K562 (cell line): Measurements from ENCODE around the gene TNNT1. TPM values are rescaled to one million over a fixed set of nuclear protein-coding genes. Genes with fewer than 3 reads are reported as not detected.

Experiments
- CTCF ChIP-seq, 3 experiments: IDR thresholded peaks in 2 of 3; conservative IDR thresholded peaks in 1 of 3; 2 replicates each; pipeline ENCODE4 v1.5.1; 2011 to 2012; ENCODE audit warnings: low read length in 3 of 3, mild to moderate bottlenecking in 3 of 3, control low read depth in 2 of 3, improper control_type of control experiment in 1 of 3, inconsistent platforms in 1 of 3, low read depth in 1 of 3, mixed read lengths in 1 of 3, moderate library complexity in 1 of 3; ENCODE audit not compliant: insufficient read depth in 2 of 3
- EP400 ChIP-seq: fragments of 450-650 bp; IDR thresholded peaks from 2 replicates; pipeline ENCODE4 v1.6.1; 2017; ENCODE audit warnings: antibody characterized with exemption, mild to moderate bottlenecking, moderate library complexity
- GTF2E2 ChIP-seq: fragments of 200-800 bp; sonication (Bioruptor generic); IDR thresholded peaks from 2 replicates; pipeline ENCODE4 v1.6.1; 2016; ENCODE audit warnings: missing genetic modification characterization, missing compliant biosample characterization
- JUND ChIP-seq, 2 experiments: IDR thresholded peaks; 2 replicates in 1 of 2; 3 replicates in 1 of 2; pipeline ENCODE4 v1.6.1; 2011; ENCODE audit warnings: borderline replicate concordance in 2 of 2, low read depth in 2 of 2, low read length in 2 of 2, improper control_type of control experiment in 1 of 2, missing biosample characterization in 1 of 2, missing genetic modification characterization in 1 of 2, missing genetic modification reagents in 1 of 2
- KLF1 ChIP-seq: fragments of 450-650 bp; IDR thresholded peaks from 2 replicates; pipeline ENCODE4 v1.6.1; 2016; ENCODE audit warnings: missing genetic modification characterization, missing compliant biosample characterization
- MAFK ChIP-seq: IDR thresholded peaks from 2 replicates; pipeline ENCODE4 v1.6.1; 2011; ENCODE audit warnings: low read length, improper control_type of control experiment
- MTA1 ChIP-seq: fragments of 450-650 bp; IDR thresholded peaks from 2 replicates; pipeline ENCODE4 v1.6.1; 2017; ENCODE audit warnings: borderline replicate concordance
- MYNN ChIP-seq, 2 experiments: sonication (generic); formaldehyde crosslinking in 1 of 2; IDR thresholded peaks; 2 replicates each; pipeline versions ENCODE4 v1.5.0 to v1.6.1; 2016 to 2020; ENCODE audit warnings: antibody characterized with exemption in 1 of 2, missing genetic modification reagents in 1 of 2
- POLR2AphosphoS5 ChIP-seq: IDR thresholded peaks from 2 replicates; pipeline ENCODE4 v1.6.1; 2011; ENCODE audit warnings: mild to moderate bottlenecking, low read depth, low read length, moderate library complexity; ENCODE audit not compliant: control insufficient read depth, insufficient read depth
- RB1 ChIP-seq: fragments of 450-650 bp; IDR thresholded peaks from 2 replicates; pipeline ENCODE4 v1.6.1; 2017; ENCODE audit warnings: low read depth, mild to moderate bottlenecking
- SOX6 ChIP-seq: fragments of 450-650 bp; IDR thresholded peaks from 2 replicates; pipeline ENCODE4 v1.6.1; 2014; ENCODE audit warnings: mild to moderate bottlenecking
- ZMIZ1 ChIP-seq, 2 experiments: fragments of 150-350 bp in 1 of 2; IDR thresholded peaks; 2 replicates each; pipeline ENCODE4 v1.6.1; 2012 to 2016; ENCODE audit warnings: low read depth in 2 of 2, low read length in 2 of 2, mild to moderate bottlenecking in 1 of 2, moderate library complexity in 1 of 2
- ZNF263 ChIP-seq: sonication (generic); formaldehyde crosslinking; IDR thresholded peaks from 2 replicates; pipeline ENCODE4 v1.8.0; 2022; ENCODE audit warnings: mild to moderate bottlenecking, missing genetic modification reagents, borderline replicate concordance
- ZNF584 ChIP-seq: fragments of 200-800 bp; sonication (Bioruptor generic); IDR thresholded peaks from 2 replicates; pipeline ENCODE4 v1.6.1; 2016; ENCODE audit warnings: low read depth, mild to moderate bottlenecking, missing genetic modification characterization, missing compliant biosample characterization
- ZNF609 ChIP-seq: sonication (generic); formaldehyde crosslinking; IDR thresholded peaks from 2 replicates; pipeline ENCODE4 v1.8.1; 2023; ENCODE audit warnings: missing genetic modification reagents, mild to moderate bottlenecking, borderline replicate concordance
- ZNF764 ChIP-seq: fragments of 250-450 bp; sonication (Bioruptor Pico); IDR thresholded peaks from 2 replicates; pipeline ENCODE4 v1.4.0; 2020; ENCODE audit warnings: low read depth, mild to moderate bottlenecking, moderate library complexity
- polyA plus RNA-seq, 8 experiments: library from polyadenylated mRNA; depleted of rRNA in 4 of 8; stranded (reverse) in 5 of 8; unstranded in 3 of 8; fragments of >200 nt; fragmentation: Nextera tagmentation in 2 of 8; fragmentation: Illumina TruSeq in 1 of 8; extraction: Ambion mirVana in 2 of 8; extraction: Trizol in 1 of 8; gene quantifications; 2 replicates each; pipeline versions ENCODE4 v1.2.1 to v1.2.3, GENCODE V29; 2011 to 2014; ENCODE audit warnings: inconsistent platforms in 1 of 8, missing spikeins in 1 of 8
- total RNA-seq, 7 experiments: library from RNA; depleted of rRNA in 6 of 7; stranded (reverse); fragments of >200 nt in 6 of 7; fragmentation: Illumina TruSeq in 2 of 7; extraction: Trizol in 2 of 7; gene quantifications; 2 replicates each; pipeline versions ENCODE4 v1.2.1 to v1.2.3, GENCODE V29; 2011 to 2021; ENCODE audit warnings: low replicate concordance in 1 of 7

The TNNT1 gene
- total and polyA plus RNA-seq, 9 of the 15 experiments (the other 6 are each of a cell fraction or from before 2014, with no cell fraction given): 31.8 to 390 (median 227) TPM

- 0 out of 2 replicates have a peak, but pooled peaks have one; percentile 29 for TF ChIP-seq SOX6
- peak; percentile 71 for TF ChIP-seq MTA1
- no peak for TF ChIP-seq MYNN (IDR thresholded peaks at IDR 0.05)
- no peak for TF ChIP-seq MYNN (CRISPR knock-in tag; IDR thresholded peaks at IDR 0.05)
- TF ChIP-seq EP400: peak; percentile 57; the same call in 1 of the 2 replicates
- TF ChIP-seq ZNF609: no peak
- peak; percentile 87 for TF ChIP-seq ZNF263 (CRISPR knock-in tag)
- no peak for TF ChIP-seq KLF1 (tag)
- TF ChIP-seq GTF2E2 (tag): no peak
- peak in 1 of 2 experiments; percentile 50; a peak in 1 of 4 replicates for TF ChIP-seq ZMIZ1 (IDR thresholded peaks at IDR 0.05; ENCODE audit: low read depth in 2 of 2, low read length in 2 of 2)
- no peak for TF ChIP-seq MAFK
- peak; percentile 28; the same call in 1 of the 2 replicates for TF ChIP-seq POLR2AphosphoS5
- no peak for TF ChIP-seq ZNF584 (CRISPR knock-in tag)
- TF ChIP-seq RB1: peak; percentile 59
- TF ChIP-seq JUND (IDR thresholded peaks at IDR 0.05; ENCODE audit: borderline replicate concordance, low read depth, low read length): peak; percentile 47
- no peak; the same call in 2 of the 3 replicates for TF ChIP-seq JUND (tag; IDR thresholded peaks at IDR 0.05; ENCODE audit: borderline replicate concordance, low read depth, low read length)
- no peak for TF ChIP-seq ZNF764 (CRISPR knock-in tag)
- peak; percentile 84 to 93 (median 85) for TF ChIP-seq CTCF (IDR thresholded peaks at IDR 0.05 in 2 of 3, conservative IDR thresholded peaks at IDR 0.05 in 1 of 3; ENCODE audit: insufficient read depth in 2 of 3, low read depth in 1 of 3, low read length in 3 of 3)
These were observed 2.8 kb downstream of the TNNT1 start (continued) for GRCh38 chr19:55146078-55146704.
